PC-9 (cell line): ENCODE data around the gene RNU5B-1. TPM values are rescaled to one million over a fixed set of nuclear protein-coding genes. Genes with fewer than 3 reads are reported as not detected.
"Not testable (repeated sequence)": the region's sequence is repeated elsewhere in the genome, so short reads cannot be mapped to it uniquely, and the experiment has no call there.

Source experiments
- BruUV-seq: library from RNA; stranded (reverse); fragments of 400-500 nt; replicated peaks from 2 replicates; lab custom pipeline; 2021; lab: Mats Ljungman, UMichigan
- CTCF ChIA-PET: fragments of 300-600 bp; sonication (Branson Sonifier 250); formaldehyde crosslinking; loops from one replicate; lab custom pipeline; 2022; ENCODE audit warnings: antibody characterized with exemption; lab: Charles Lee
- POLR2A ChIA-PET: fragments of 300-600 bp; sonication (Branson Sonifier 250); formaldehyde crosslinking; loops from one replicate; lab custom pipeline; 2022; ENCODE audit warnings: antibody characterized with exemption; ENCODE audit not compliant: unreplicated experiment; lab: Charles Lee
- DNase-seq, 2 experiments: peaks; one replicate each; pipeline versions ENCODE4 v3.0.0 to v3.0.0-alpha.2; 2015 to 2022; ENCODE audit warnings: mixed read lengths in 1 of 2
- H2AFZ ChIP-seq: fragments of 200-600 bp; sonication (generic); 2 replicates; pipeline ENCODE4 v1.8.1; 2017; ENCODE audit warnings: antibody characterized with exemption
- H3F3A ChIP-seq: fragments of 200-600 bp; sonication (generic); 2 replicates; pipeline ENCODE4 v1.8.1; 2017; ENCODE audit warnings: antibody characterized with exemption, mild to moderate bottlenecking, low read depth; ENCODE audit not compliant: insufficient read depth
- H3K27ac ChIP-seq: fragments of 200-600 bp; sonication (generic); 2 replicates; pipeline ENCODE4 v1.6.1; 2016; ENCODE audit warnings: mixed run types
- H3K27me3 ChIP-seq: fragments of 200-600 bp; sonication (generic); 2 replicates; pipeline ENCODE4 v1.6.1; 2016; ENCODE audit warnings: low read depth, mixed run types; ENCODE audit not compliant: insufficient read depth
- H3K36me3 ChIP-seq: fragments of 200-600 bp; sonication (generic); 2 replicates; pipeline ENCODE4 v1.6.1; 2016; ENCODE audit warnings: low read depth, mixed run types
- H3K4me1 ChIP-seq: fragments of 200-600 bp; sonication (generic); replicated peaks from 2 replicates; pipeline ENCODE4 v1.6.1; 2016; ENCODE audit warnings: mixed run types; ENCODE audit not compliant: insufficient read depth
- H3K4me2 ChIP-seq: fragments of 200-600 bp; sonication (generic); 2 replicates; pipeline ENCODE4 v1.6.1; 2017; ENCODE audit warnings: mixed run types
- H3K4me3 ChIP-seq: fragments of 200-600 bp; sonication (generic); 2 replicates; pipeline ENCODE4 v1.6.1; 2016; ENCODE audit warnings: mixed run types
- H3K79me2 ChIP-seq: fragments of 200-600 bp; sonication (generic); 2 replicates; pipeline ENCODE4 v1.6.1; 2017; ENCODE audit warnings: low read depth, mixed run types
- H3K9me2 ChIP-seq: fragments of 200-600 bp; sonication (generic); 2 replicates; pipeline ENCODE4 v1.8.1; 2017; ENCODE audit warnings: mild to moderate bottlenecking; ENCODE audit not compliant: insufficient read depth
- H3K9me3 ChIP-seq: fragments of 200-600 bp; sonication (generic); 2 replicates; pipeline ENCODE4 v1.8.1; 2016; ENCODE audit warnings: low read depth; ENCODE audit not compliant: insufficient read depth
- H4K20me1 ChIP-seq: fragments of 200-600 bp; sonication (generic); 2 replicates; pipeline ENCODE4 v1.8.1; 2017; ENCODE audit not compliant: insufficient read depth
- CTCF ChIP-seq: fragments of 200-600 bp; sonication (generic); conservative IDR thresholded peaks from 2 replicates; pipeline ENCODE4 v1.6.1; 2017; ENCODE audit warnings: mixed run types, antibody characterized with exemption, mild to moderate bottlenecking, moderate library complexity
- EZH2 ChIP-seq: fragments of 200-600 bp; sonication (generic); IDR thresholded peaks from 2 replicates; pipeline ENCODE4 v1.8.0; 2017; ENCODE audit warnings: antibody characterized with exemption, low read depth
- intact Hi-C: fragments of 100-400 bp; cut with micrococcal nuclease; formaldehyde crosslinking; loops from one replicate; pipeline ENCODE4 v1.10.0; 2022; ENCODE audit not compliant: unreplicated experiment
- total RNA-seq: library from RNA; stranded (reverse); gene quantifications from 2 replicates; pipeline ENCODE4 v1.2.3, GENCODE V29; 2021

The RNU5B-1 gene
- total RNA-seq, 1 experiment from 2014 or later: not detected

- CTCF ChIA-PET: no interaction called here
- no peaks in the 10 kb centered on the region for H4K20me1 ChIP-seq
- H3F3A ChIP-seq: no peaks in the 10 kb centered on the region
- no peaks in the 10 kb centered on the region for H3K27me3 ChIP-seq
- TF ChIP-seq EZH2 (no peak), CTCF (no peak)
- H2AFZ ChIP-seq: no peak overlapping the region
- no peak overlapping the region for H3K4me3 ChIP-seq
- no peak overlapping the region for H3K4me2 ChIP-seq
- BruUV-seq: no TSS peak
- H3K27ac ChIP-seq: no peak overlapping the region
- H3K9me2 ChIP-seq: no peaks in the 10 kb centered on the region
- H3K79me2 ChIP-seq: no peaks in the 10 kb centered on the region
- no peaks in the 10 kb centered on the region for H3K4me1 ChIP-seq
- intact Hi-C loops: no loop called here
- POLR2A ChIA-PET: no interaction called here
- no peak for DNase-seq
- H3K36me3 ChIP-seq: no peaks in the 10 kb centered on the region
- H3K9me3 ChIP-seq: no peaks in the 10 kb centered on the region
Measured at GRCh38 chr15:65344214-65344913, 39.9 kb downstream of the RNU5B-1 start.

DNA sequence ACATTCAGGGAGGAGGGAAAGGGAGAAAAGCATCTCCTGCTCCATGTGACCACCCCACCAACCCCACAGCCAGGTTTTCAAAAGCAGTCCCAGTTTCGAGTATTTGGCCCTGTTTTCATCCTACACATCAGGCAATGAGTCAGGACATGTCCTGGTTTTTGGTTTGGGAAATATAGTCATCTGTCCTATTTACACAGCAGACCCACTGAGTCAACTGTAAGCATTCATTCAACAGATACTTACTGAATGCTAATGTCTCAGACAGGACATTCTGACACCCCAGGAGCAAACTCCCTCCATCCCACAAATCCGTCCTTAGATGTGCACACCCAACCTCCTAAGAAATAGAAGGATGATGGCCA is 40.4 kb downstream of the RNU5B-1 start:
- TF ChIP-seq CTCF (no peak), EZH2 (no peak)
- CTCF ChIA-PET: no interaction called here
- Histone ChIP-seq H3K9me3 (no peaks in the 10 kb centered on the region), H3K27ac (no peak overlapping the region), H3K4me3 (no peak overlapping the region), H3F3A (no peaks in the 10 kb centered on the region), H3K4me1 (no peaks in the 10 kb centered on the region), H3K79me2 (no peaks in the 10 kb centered on the region), H4K20me1 (no peaks in the 10 kb centered on the region), H3K27me3 (no peaks in the 10 kb centered on the region), H3K9me2 (no peaks in the 10 kb centered on the region), H3K36me3 (no peaks in the 10 kb centered on the region), H3K4me2 (no peak overlapping the region), H2AFZ (no peak overlapping the region)
- intact Hi-C loops: no loop called here
- no TSS peak for BruUV-seq
- no peak for DNase-seq
- POLR2A ChIA-PET: no interaction called here

- H3K27me3 ChIP-seq: no peaks in the 10 kb centered on the region
- H3K36me3 ChIP-seq: no peaks in the 10 kb centered on the region
- H3F3A ChIP-seq: no peaks in the 10 kb centered on the region
- H3K4me1 ChIP-seq: no peaks in the 10 kb centered on the region
- no peak overlapping the region for H3K27ac ChIP-seq
- no peak for TF ChIP-seq CTCF
- no peak for TF ChIP-seq EZH2
- BruUV-seq: no TSS peak
- no peak overlapping the region for H2AFZ ChIP-seq
- no peaks in the 10 kb centered on the region for H3K79me2 ChIP-seq
- no peaks in the 10 kb centered on the region for H3K9me2 ChIP-seq
- H3K9me3 ChIP-seq: no peaks in the 10 kb centered on the region; the same call in 1 of the 2 replicates
- intact Hi-C loops: no loop called here
- no peak overlapping the region for H3K4me3 ChIP-seq
- H4K20me1 ChIP-seq: no peaks in the 10 kb centered on the region
- CTCF ChIA-PET: interaction anchor here (0.5 kb wide), 1 partner anchor 17 kb away, joined by 3 read pairs; no protein-coding TSS in a partner anchor
- no peak for DNase-seq
- no peak overlapping the region for H3K4me2 ChIP-seq
- POLR2A ChIA-PET: no interaction called here
Measured at GRCh38 chr15:65346856-65347598, 42.5 kb downstream of the RNU5B-1 start.

- H3K79me2 ChIP-seq, H3F3A ChIP-seq, H3K4me1 ChIP-seq, H3K27ac ChIP-seq, POLR2A ChIA-PET, H4K20me1 ChIP-seq, H3K9me2 ChIP-seq, DNase-seq, H3K9me3 ChIP-seq, H2AFZ ChIP-seq, intact Hi-C loops, H3K4me3 ChIP-seq, H3K27me3 ChIP-seq, H3K36me3 ChIP-seq, H3K4me2 ChIP-seq, BruUV-seq, CTCF ChIA-PET: not testable (repeated sequence)
Measured at GRCh38 chr15:65347756-65348155, 43.3 kb downstream of the RNU5B-1 start.
